COLO668 (cell line): ENCODE results near the gene SRA1.
"Not testable (repeated sequence)": the region's sequence is repeated elsewhere in the genome, so short reads cannot be mapped to it uniquely, and the experiment has no call there.

ENCODE experiments used
- DNase-seq: peaks from one replicate; lab custom pipeline; 2025; ENCODE audit not compliant: unreplicated experiment; lab: John Stamatoyannopoulos, UW

SRA1 gene

GRCh38 chr5:140557136-140557805 lies at the start of gene SRA1:
Gene SRA1 (minus strand): TSS chr5:140557473. CDS start chr5:140557452, 21 bp downstream.
- DNase-seq = peak; percentile 90

GRCh38 chr5:140607031-140607430 lies 49.8 kb upstream of the SRA1 start:
- no peak for DNase-seq

- DNase-seq = no peak
These were observed 48.6 kb upstream of the SRA1 start for GRCh38 chr5:140605879-140606278.

- DNase-seq = no peak
These were observed 46.5 kb upstream of the SRA1 start for GRCh38 chr5:140603734-140604133.

GRCh38 chr5:140603446-140603698 lies 46.1 kb upstream of the SRA1 start:
- not testable (repeated sequence) for DNase-seq

GRCh38 chr5:140602147-140602546 lies 44.9 kb upstream of the SRA1 start:
- DNase-seq = no peak

GRCh38 chr5:140600096-140600495 lies 42.8 kb upstream of the SRA1 start:
- DNase-seq = no peak

- DNase-seq = no peak
These were observed 41.6 kb upstream of the SRA1 start for GRCh38 chr5:140598836-140599235.

GRCh38 chr5:140596321-140596741 lies 39.1 kb upstream of the SRA1 start:
- DNase-seq = no peak

GRCh38 chr5:140595538-140596300 lies 38.4 kb upstream of the SRA1 start:
- no peak for DNase-seq

- no peak for DNase-seq
These were observed 36.9 kb upstream of the SRA1 start for GRCh38 chr5:140594169-140594568.

- not testable (repeated sequence) for DNase-seq
These were observed 35.8 kb upstream of the SRA1 start for GRCh38 chr5:140593070-140593469.

GRCh38 chr5:140591747-140592372 lies 34.6 kb upstream of the SRA1 start:
- DNase-seq = no peak

- no peak for DNase-seq
These were observed 33.6 kb upstream of the SRA1 start for GRCh38 chr5:140590861-140591260.

- DNase-seq = no peak
These were observed 31.2 kb upstream of the SRA1 start for GRCh38 chr5:140588311-140589070.

GRCh38 chr5:140587495-140587894 lies 30.2 kb upstream of the SRA1 start:
- DNase-seq = no peak

GRCh38 chr5:140579188-140579747 lies 22.0 kb upstream of the SRA1 start:
- DNase-seq = not testable (repeated sequence)

- DNase-seq = no peak
These were observed 19.5 kb upstream of the SRA1 start for GRCh38 chr5:140576776-140577201.

- DNase-seq = peak; percentile 14
These were observed 18.0 kb upstream of the SRA1 start for GRCh38 chr5:140575309-140575708.

GRCh38 chr5:140574165-140574564 lies 16.9 kb upstream of the SRA1 start:
- no peak for DNase-seq

- DNase-seq = no peak
These were observed 16.4 kb upstream of the SRA1 start for GRCh38 chr5:140573683-140574082.
